HuH-7 (cell line): ENCODE data around the gene STON2.
"Not testable (repeated sequence)": the region's sequence is repeated elsewhere in the genome, so short reads cannot be mapped to it uniquely, and the experiment has no call there.

Source experiments
- DNase-seq: peaks from one replicate; pipeline ENCODE4 v3.0.0; 2011; ENCODE audit warnings: low spot score

Gene STON2, protein sequence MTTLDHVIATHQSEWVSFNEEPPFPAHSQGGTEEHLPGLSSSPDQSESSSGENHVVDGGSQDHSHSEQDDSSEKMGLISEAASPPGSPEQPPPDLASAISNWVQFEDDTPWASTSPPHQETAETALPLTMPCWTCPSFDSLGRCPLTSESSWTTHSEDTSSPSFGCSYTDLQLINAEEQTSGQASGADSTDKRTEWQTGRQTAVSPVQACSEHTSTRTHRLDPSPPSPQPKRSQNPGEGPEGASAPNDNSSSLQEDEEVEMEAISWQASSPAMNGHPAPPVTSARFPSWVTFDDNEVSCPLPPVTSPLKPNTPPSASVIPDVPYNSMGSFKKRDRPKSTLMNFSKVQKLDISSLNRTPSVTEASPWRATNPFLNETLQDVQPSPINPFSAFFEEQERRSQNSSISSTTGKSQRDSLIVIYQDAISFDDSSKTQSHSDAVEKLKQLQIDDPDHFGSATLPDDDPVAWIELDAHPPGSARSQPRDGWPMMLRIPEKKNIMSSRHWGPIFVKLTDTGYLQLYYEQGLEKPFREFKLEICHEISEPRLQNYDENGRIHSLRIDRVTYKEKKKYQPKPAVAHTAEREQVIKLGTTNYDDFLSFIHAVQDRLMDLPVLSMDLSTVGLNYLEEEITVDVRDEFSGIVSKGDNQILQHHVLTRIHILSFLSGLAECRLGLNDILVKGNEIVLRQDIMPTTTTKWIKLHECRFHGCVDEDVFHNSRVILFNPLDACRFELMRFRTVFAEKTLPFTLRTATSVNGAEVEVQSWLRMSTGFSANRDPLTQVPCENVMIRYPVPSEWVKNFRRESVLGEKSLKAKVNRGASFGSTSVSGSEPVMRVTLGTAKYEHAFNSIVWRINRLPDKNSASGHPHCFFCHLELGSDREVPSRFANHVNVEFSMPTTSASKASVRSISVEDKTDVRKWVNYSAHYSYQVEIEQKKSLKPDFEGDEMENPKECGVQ

DNA sequence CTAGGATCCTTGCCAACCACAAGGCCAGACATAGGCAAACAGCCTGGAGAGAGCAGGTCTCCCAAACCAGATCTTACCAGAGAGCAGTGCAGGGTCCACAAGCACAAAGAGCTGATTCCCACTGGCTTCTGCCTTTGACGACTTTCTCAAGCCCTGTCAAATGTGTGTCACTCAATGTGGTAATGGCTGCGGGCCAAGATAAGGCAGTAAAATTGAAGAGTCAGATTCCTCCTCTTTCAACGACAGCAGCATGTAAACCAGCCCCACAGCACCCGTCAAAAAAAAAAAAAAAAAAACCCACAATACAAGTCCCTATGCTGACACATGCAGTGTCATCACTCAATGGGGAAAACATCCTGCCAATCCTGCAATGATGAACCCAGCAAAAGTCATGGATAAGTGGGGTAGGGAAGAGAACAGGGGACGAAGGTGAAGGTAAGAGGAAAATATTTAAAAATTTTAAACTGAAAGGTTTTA lies at the start of gene STON2:
STON2 (minus strand) TSS at position 123 of the 477 bp plus-strand sequence. CDS start 1,942 bp downstream, outside the sequence.
- no peak for DNase-seq

DNA sequence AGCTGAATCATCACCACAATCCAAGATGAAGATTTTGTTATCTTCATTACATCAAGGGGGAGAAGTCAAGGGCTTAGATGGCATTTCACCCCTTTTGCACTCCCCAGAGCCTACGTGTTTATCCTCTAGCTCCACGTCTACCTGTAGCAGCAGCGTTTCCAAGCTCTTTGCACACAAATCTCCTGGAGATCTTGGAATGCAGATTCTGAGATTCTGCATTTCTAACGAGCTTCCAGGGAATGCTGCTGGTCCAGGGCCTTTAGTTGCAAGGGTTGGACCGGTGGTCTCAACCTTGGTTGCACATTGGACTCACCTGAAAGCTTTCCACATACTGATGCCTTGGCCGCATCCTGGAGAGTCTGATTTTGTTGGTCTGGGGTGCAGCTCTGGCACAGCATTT lies 49.5 kb upstream of the STON2 start:
- DNase-seq, result no peak

DNA sequence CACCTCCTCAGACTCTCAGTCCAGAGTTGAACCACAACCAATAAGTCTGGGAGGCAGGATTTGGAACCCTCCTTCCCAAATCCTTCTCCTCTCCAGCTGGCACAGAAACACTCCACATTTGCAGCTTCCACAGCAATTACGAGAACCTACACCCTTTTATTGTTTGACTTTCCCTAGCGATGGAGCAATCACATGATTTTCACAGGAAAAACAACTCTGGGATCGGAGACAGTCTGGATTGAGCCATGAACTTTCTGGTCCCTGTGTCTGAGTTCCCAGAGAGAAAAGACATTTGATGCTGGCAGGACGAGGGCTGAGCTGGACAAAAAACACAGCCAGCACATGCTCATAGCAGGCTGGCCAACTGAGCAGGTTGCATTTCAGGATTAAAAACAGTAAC lies 49.0 kb upstream of the STON2 start:
- DNase-seq, result no peak

DNA sequence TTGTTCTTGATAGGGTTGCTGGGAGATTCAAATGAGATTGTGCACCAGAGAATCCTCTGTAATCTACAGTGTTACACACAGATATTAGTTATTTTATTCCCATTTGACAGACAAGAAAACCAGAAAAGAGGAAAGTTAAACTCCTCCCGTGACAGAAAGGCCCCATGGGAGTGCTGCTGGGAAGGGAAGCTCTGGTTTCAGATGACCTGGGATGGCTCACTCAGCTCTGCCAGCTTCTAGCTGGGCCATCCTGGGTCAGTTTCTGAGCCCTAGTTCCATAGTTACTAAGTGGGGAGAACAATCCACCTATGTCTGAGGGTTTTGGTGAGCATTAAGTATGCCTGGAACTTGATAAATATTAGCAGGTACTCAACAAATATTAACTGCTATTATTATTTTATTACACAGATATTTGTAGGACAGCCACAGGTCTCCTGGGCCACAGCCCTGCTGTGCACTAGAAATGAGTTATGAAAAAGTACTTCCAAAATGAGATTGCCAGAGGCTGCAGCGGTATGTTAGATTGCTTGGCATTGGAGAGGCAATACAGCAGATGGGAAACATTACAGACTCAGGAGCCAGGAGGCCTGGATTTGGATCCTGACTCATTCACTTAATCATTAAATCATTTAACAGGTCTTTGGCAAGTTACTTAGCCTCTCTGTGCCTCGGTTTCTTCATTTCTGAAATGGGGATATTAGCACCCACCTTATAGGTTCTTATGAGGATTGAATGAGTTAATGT lies 47.1 kb upstream of the STON2 start:
- DNase-seq, result no peak

DNA sequence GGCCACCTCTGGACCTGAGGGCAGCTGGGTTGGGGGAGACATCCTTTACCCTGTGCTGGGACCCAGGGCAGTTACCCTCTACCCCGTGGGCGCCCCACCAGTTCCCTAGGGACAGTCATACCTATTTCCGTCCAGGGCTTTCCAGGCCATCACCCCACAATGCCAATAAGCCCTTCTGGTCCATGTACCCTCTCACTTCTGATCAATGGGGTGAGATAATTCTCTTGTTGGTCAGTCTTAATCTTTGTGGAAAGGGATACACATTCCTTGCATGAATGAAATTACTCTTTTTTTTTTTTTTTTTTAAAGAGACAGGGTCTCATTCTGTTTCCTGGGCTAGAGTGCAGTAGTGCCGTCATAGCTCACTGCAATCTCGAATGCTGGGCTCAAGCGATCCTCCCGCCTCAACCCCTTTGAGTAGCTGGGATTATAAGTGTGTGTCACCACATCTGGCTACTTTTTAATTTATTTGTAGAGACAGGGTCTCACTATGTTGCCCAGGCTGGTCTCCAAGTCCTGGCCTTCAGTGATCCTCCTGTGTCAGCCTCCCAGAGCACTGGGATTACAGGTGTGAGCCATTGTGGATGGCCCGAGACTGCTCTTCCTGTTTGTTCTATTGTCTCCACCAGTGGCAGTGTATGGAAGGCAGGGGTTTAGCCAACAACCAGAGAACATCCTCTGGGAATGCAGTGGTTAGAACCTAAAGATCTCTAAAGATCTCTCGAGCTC lies 46.3 kb upstream of the STON2 start:
- no peak for DNase-seq

DNA sequence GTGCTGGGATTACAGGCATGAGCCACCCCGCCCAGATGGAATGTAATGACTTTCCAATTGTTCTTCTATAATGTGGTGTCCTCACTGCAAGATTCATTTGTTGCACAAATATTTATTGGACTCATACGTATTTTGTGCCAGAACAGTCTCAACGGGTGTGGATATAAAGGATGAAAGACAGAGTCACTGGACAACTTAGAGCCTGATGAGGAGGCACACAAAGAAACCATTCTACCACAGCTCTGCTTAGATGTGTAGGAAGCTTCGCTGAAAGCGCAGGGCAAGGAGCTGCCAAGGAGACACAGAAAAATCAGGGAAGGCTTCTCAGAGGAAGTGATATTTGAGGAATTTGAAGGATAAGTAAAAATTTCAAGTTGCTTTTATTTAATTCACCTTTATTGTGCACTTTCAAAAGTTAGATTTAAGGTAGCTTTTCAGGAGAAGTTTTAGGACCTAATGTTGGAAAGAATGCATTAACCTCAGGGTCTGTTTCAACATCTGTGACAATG lies 41.6 kb upstream of the STON2 start:
- DNase-seq, result no peak

DNA sequence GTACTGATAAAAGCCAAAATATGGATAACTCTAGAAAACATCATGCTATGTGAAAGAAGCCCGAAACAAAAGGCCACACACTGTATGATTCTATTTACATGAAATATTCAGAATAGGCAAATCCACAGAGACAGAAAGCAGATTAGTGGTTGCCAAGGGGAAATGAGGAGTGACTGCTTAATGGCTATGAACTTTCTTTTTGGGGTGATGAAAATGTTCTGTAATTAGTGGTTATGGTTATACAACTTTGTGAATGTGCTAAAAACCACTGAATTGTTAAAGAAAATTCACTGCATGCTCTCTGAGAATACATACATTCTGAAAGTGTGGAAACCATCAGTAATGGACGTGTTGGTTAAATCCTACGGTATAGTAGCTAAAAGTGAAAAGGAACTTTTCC lies 39.9 kb upstream of the STON2 start:
- no peak for DNase-seq

DNA sequence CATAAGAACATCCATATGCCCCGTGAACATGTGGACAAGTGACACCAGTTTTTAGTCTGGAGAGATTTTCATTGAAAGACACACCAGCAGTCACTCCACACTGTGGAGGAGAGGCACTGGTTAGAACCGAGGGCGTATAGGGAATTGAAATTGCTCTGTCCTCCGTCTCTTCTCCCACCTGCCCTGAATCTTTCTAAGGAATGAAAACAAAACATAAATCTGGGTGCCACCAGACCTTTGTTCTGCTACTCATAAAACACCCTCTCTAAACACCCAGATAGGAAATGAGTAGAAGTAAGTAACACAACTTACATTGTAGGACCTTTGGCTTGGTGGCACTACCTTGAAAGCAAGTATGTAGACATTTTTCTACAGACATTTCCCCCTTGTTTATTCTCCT lies 37.1 kb upstream of the STON2 start:
- no peak for DNase-seq

DNA sequence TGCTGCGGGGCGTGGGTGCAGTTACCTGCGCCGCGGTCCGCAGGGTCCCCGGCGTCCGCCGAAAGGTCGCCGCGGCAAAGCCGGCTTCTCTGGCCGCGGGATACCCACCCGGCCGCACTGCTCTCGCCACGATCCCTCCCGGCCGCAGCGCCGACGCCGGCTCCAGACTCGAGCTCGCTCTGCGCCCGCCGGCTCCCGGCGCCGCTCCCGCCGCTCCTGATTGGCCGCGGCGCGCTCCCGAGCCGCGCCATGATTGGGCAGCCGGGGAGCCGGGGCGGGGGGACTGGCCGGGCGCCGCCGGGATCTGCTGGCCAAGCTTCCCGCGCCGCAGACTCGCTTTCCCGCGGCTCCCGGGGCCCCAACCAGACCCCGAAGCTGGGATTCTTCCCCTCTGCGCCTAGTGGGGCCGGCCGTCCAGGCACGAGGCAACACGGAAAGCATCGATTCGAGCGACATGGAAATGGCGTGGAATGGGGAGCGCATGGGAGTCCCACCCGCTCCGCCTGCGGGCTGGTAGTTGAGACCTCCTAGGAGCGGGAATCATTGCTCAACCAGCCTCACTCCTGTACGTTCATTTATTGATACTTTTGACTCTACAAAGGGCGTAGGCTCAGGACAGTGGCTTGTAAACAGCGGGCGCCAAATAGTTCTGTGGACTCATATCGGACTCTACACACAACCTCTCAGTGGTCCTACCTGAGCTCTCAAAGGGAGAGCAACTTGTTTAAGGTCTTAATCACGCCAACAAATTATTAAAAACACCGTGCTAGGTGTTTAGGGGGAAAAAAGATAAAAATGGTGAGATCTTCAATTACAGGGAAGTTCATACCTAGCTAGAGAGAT lies 36.4 kb upstream of the STON2 start:
- peak; percentile 82 for DNase-seq

DNA sequence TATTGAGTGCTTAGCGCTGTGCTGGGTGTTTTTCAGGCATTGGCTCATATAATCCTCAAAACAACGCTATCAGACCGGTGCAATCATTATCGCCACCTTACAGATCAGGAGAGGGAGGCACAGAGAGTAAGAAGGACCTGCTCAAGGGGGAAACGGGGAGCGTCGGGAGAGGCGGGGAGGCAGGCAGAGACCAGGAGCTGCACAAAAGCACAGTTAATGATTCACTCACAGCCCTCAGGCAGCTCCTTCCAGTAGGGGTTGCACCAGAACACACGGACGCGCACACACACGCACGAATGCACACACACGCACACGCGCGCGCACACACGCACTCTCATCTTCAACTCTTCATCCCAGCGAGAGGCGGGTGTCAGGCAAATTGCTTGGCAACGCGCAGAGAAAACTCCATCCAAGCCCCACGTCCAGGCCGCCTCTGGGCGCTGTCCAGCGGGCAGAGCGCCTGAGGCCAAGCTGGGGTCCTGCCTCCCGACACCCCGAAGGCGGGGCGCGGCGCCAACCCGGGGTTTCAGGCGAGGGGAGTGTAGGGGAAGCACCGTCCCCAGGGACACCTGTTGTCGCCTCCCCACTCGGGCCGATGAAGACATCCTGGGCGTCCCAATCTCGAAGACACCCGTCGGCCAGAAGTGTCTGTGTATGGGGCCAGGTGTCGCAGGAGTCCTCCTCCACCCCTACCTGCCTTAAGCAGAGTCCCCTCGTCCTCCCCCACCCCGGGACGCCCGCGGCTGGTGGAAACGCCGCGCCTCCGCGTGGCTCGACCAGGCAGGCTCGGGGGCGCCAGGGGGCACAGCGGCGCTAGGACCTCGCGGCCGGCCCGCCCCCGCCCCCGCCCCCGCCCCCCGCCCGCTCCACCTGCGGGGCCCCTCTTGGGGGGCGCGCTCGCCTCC lies 35.5 kb upstream of the STON2 start:
- DNase-seq, result peak; percentile 54

DNA sequence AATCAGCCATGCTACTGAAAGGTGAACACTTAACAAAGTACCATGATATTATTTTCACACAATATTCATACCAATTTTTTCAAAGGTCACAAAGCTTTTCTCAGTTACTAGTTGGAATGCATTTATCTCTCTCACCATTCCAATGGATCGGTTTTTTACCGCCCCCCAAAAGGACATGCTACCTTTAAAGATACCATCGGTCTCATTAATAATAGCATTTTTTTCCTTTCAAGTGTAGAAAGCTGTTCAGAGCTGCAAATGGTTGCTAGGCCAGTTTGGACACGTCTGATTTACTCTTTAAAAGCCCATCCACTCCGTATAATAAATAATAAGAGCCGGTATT lies 34.9 kb upstream of the STON2 start:
- DNase-seq, result no peak

DNA sequence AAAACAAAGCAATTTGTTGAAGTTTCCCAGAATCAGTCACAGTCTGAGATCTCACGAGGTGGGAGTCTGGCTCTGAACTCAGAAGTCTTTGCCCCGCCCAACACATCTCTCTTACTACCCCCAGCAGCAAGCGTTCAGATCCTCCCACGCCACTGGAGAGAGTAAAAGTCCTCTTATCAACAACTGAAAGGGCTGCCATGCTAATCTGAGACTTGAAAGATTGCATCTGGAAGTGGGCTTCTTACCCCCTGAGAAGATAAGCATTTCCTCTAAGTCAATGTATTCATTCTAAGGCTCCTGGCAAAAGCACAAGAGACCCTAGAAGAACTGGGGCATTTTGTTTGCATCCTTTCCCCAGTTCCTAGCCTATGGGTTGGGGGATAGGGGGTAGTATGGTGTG lies 34.1 kb upstream of the STON2 start:
- no peak for DNase-seq

DNA sequence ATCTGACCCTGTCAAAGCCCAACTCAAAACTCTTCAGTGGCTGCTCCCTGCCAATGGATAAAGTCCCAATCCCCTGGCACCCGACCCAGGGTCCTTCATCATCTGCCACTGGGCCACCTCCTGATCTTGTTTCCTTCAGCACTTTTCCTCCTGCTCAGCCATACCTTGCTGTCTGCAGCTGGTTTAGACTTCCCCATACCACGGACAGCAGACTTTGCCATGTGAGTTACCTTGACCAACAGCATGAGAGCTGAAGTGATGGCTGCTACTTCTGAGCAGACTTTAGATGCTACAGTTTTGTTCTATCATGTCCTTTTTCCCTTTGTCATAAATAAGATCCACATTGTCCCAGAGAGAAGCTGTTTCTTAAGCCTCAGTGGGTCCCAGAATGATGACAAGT lies 33.3 kb upstream of the STON2 start:
- DNase-seq, result no peak

DNA sequence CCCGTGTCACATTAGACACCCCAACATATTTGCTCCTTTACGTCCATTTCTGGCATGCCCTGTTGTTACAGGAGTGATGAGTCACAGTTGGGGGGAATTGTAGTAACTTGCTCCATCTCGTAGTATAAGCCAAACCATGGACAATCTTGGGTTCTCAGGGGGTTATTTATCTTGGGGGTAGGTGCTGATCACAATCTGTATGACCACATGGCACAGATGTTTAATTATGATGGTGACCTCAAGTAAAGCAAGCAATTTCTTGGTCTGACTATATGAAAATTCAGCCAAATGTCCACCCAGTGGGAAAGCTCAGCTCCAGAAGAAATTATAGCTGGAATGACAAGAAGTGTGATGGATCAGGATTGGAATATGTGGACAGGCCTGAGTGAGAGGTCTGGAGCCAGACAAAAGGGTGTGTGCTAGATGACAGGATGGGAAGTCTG lies 32.1 kb upstream of the STON2 start:
- no peak for DNase-seq

DNA sequence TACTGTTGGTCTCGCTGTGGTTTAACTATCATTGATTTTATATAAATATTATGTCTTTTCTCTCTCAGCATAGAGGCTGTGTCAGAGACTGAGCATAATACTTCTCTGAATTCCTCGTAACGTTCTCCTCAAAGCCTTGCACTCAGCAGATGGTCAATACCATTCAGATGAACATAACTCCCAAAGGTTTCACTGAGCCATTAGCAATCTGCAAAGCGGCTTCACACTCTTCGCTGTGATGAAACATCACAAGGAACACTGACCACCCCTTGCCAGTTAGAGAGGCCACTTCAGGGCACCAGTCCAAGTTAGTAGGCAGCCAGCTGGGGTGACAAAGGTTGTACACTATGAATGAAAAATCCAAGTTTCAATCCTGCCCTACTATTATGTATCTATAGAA lies 30.1 kb upstream of the STON2 start:
- no peak for DNase-seq

DNA sequence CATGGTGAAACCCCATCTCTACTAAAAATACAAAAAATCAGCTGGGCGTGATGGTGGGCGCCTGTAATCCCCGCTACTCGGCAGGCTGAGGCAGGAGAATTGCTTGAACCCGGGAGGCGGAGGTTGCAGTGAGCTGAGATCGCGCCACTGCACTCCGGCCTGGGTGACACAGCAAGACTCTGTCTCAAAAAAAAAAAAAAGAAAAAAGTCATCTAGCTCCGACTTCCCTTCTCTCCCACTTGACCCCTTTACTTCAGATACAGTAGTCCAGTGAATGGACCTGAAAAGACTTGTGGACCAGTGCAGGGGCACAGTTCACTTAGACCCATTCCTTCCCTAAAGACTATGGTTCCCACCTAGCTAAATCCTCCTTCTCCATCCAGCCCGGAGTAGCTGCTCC lies 29.6 kb upstream of the STON2 start:
- not testable (repeated sequence) for DNase-seq

DNA sequence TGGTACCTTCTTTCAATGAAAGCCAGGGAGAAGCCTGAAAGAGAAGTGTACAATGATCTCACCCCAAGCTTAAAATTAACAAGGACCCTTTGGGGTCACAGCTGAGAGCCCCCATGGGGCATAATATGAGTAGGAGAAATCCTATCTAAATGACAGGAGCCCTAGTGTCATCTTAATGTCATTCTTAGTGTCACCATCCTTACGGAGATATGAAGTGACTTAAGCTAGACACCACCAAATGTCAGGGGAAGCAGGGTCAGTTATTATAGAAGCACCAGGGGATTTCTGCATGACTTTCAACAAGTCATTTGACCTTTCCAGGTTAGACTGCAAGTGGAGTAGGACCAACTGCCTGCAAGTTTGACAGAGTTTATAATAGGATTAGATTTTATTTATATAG lies 28.9 kb upstream of the STON2 start:
- DNase-seq, result no peak

DNA sequence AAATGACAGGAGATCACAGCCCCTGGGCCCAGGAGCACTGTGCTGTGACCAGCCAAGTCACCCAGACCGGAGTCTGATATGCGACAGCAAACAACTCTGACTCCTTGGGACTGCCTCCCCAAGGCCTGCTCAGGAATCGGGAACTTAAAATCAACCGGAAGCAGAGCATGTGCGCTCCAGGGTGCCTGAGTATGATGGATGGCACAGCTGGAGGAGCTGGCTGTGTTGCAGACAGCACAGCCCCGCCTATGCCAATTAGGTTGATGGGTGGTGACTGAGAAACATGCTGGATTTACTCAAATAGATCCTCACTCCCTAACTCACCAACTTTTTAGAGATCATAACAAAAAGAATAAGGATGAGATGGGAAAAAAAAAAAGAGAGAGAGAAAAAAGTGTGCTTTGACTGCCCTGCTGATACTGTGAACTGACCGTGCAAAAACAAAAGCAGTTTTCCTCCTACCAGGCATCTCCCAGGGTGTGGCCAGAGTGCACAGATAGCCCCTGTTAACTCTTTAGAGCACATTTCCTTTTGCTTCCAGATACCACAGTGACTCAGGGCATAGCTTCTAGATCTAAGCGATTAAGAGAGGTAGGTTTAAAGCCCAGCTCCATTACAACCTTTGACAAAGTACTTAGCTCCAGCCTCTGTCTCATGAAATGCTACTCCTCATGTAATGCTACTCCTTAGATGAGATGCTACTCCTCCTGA lies 27.4 kb upstream of the STON2 start:
- DNase-seq, result no peak

DNA sequence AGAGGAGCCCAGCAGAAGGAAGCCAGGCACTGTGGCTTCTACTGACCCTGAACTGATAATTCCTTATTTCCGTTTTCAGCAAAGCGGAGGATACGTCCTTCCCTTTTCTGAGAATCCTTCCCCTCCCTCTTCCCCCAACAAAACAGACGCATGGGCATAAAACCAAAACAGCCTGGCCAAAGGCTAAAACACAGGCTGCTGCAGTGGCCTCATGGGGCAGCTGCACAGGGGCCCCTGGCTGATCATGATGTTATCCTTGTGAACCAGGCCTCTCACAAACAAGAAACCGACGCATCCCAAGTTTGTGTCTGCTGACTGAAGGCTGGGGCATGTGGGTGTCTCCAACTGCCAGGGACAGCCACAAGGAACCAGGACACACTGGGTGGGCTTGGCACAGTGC lies 23.4 kb upstream of the STON2 start:
- DNase-seq, result no peak
